ENCODE data around the gene PANK1. TPM values are rescaled to one million over a fixed set of nuclear protein-coding genes. Genes with fewer than 3 reads are reported as not detected.

The PANK1 gene
- total RNA-seq (10 to 100 TPM; 35.2 to 36.1 TPM), polyA plus RNA-seq (ENCODE audit: insufficient read length in 2 of 2) (10 to 100 TPM; 27.5 to 34.6 TPM)
- long read RNA-seq, donor 1, full-length matches to known transcripts = 9 of 9 reads
- long read RNA-seq, donor 1, partial matches to known transcripts = 0 of 9 reads
- long read RNA-seq, donor 1, other reads (novel, unspliced or antisense) = 0 of 9 reads
- long read RNA-seq, donor 2, full-length matches to known transcripts = 5 of 5 reads
- long read RNA-seq, donor 2, partial matches to known transcripts = 0 of 5 reads
- long read RNA-seq, donor 2, other reads (novel, unspliced or antisense) = 0 of 5 reads
- long read RNA-seq, donor 3, full-length matches to known transcripts = 4 of 4 reads
- long read RNA-seq, donor 3, partial matches to known transcripts = 0 of 4 reads
- long read RNA-seq, donor 3, other reads (novel, unspliced or antisense) = 0 of 4 reads
- long read RNA-seq, donor 4, full-length matches to known transcripts = 4 of 11 reads
- long read RNA-seq, donor 4, partial matches to known transcripts = 7 of 11 reads
- long read RNA-seq, donor 4, other reads (novel, unspliced or antisense) = 0 of 11 reads

DNA sequence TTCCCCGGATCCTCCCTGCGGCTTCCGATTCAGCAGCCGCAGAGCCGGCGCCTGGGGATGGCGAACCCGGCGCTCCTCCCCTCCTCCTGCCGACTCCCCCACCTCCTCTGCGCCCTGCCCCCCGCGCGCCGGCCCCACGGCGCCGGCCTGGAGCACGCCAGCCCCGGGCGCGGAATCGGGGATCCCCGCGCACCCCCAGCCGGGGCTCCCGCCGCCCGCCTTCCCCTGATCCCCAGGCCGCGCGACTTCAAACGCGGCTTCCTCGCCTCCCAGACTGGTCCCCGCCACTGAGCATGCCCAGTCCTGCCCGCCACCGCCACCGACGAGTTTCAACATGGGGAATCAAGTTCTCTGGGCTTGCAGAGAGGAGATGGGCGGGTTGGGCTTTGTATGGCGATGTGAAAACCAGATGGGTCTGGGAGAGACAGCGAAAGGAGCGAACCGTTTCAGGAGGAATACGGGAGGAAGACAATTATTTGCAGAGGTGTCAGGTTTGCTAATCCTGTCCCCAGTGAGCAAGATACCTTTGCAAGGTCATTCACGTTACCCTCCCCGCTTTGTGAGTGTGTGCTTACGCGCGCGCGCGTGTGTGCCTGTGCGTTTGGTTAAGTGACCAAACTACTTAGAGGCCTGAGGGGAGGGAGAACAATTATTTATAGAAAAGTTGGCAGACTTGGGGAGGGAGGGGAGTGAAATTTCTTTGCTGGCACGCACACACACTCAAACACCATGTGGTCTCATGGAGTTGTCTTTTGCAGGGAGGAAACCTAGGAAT is at the start of gene PANK1:
Gene PANK1 (minus strand): TSS at position 276 of the 775 bp plus-strand sequence. CDS start 351 bp downstream, outside the sequence.
- Histone ChIP-seq H3K9me3 (ENCODE audit: control insufficient read depth, insufficient read depth, low read length) (no peaks in the 10 kb centered on the region), H3K36me3 (ENCODE audit: control insufficient read depth, insufficient read depth, low read length) (no peaks in the 10 kb centered on the region), H3K27me3 (ENCODE audit: control insufficient read depth, insufficient read depth, low read length) (no peaks in the 10 kb centered on the region), H3K4me1 (ENCODE audit: control insufficient read depth, insufficient read depth, low read length) (no peaks in the 10 kb centered on the region), H3K4me3 (ENCODE audit: low read depth, low read length) (peak within 1 kb of the TSS; percentile 80), H3K27ac (ENCODE audit: low read depth, low read length) (peak within 1 kb of the TSS; percentile 95)
- WGBS (ENCODE audit: insufficient coverage) = under 1% methylated on average over 46 of the region's 56 CpGs
- peak; percentile 55 to 95 (median 73) for DNase-seq (ENCODE audit: low read depth in 4 of 6, low spot score in 6 of 6)

DNA sequence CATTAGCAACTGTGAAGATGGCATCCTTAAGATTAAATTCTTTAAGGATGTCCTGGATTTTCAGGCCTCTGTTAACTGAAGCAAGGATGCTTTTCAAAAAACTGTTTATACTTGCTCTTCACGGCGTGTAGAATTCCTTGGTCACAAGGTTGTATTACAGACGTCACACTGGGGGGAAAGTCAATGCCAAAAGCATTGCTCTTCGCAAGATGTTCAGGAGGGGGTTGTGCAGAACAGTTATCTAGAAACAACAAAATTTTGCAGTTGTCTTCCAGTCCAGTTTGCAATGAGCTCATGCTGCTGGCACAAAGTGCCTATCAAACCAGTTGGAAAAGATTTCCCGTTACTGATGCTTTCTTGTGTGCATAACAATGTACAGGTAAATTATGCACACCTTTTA is 48.1 kb upstream of the PANK1 start:
- Histone ChIP-seq H3K36me3 (ENCODE audit: control insufficient read depth, insufficient read depth, low read length) (no peaks in the 10 kb centered on the region), H3K4me3 (ENCODE audit: low read depth, low read length) (no peak overlapping the region), H3K27me3 (ENCODE audit: control insufficient read depth, insufficient read depth, low read length) (no peaks in the 10 kb centered on the region), H3K9me3 (ENCODE audit: control insufficient read depth, insufficient read depth, low read length) (no peaks in the 10 kb centered on the region), H3K27ac (ENCODE audit: low read depth, low read length) (no peak overlapping the region), H3K4me1 (ENCODE audit: control insufficient read depth, insufficient read depth, low read length) (no peaks in the 10 kb centered on the region)
- DNase-seq (ENCODE audit: low read depth in 4 of 6, low spot score in 6 of 6) = no peak
- 100% methylated on average over 2 of the region's 5 CpGs for WGBS (ENCODE audit: insufficient coverage)

DNA sequence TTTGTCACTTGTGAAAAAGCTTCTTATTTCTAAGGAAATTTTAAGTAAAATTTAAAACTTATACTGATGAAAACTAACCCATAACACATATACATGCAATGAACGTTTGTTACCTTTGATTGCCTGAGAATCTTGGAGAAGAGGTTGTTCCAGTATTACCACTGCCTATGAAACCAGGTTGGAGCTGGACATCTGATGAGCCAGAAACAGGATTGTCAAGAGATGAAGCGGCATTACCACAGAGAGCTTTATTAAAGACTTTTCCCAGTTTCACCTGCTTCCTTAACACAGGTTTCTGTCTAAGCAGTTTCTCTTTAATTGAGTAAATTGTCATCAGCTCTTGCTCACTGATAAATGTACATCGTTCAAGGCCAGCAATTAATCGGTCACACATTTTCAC is 47.4 kb upstream of the PANK1 start:
- Histone ChIP-seq H3K27me3 (ENCODE audit: control insufficient read depth, insufficient read depth, low read length) (no peaks in the 10 kb centered on the region), H3K27ac (ENCODE audit: low read depth, low read length) (no peak overlapping the region), H3K4me1 (ENCODE audit: control insufficient read depth, insufficient read depth, low read length) (no peaks in the 10 kb centered on the region), H3K36me3 (ENCODE audit: control insufficient read depth, insufficient read depth, low read length) (no peaks in the 10 kb centered on the region), H3K9me3 (ENCODE audit: control insufficient read depth, insufficient read depth, low read length) (no peaks in the 10 kb centered on the region), H3K4me3 (ENCODE audit: low read depth, low read length) (no peak overlapping the region)
- no CpG with 5 or more reads among the region's 4 CpGs for WGBS (ENCODE audit: insufficient coverage)
- DNase-seq (ENCODE audit: low read depth in 4 of 6, low spot score in 6 of 6) = no peak

DNA sequence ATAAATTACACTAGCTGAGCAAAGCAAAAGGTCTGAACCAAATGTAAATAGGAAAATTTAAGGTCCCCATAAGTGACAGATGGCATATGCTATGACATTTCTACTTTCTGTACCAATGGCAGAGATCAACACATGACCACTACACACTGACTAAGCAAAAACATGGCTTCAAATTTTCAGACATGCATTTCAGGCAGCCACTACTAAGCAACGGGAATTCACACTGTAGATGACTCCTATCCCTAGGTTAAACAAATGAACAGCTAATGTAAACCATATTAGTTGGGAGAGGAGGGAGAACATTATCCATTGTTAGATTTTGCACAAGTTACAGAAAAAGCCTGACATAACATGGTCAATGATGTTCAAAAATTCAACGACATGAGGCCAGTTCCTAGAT is 45.0 kb upstream of the PANK1 start:
- no peaks in the 10 kb centered on the region for H3K27me3 ChIP-seq (ENCODE audit: control insufficient read depth, insufficient read depth, low read length)
- no peak overlapping the region for H3K27ac ChIP-seq (ENCODE audit: low read depth, low read length)
- H3K36me3 ChIP-seq (ENCODE audit: control insufficient read depth, insufficient read depth, low read length) = no peaks in the 10 kb centered on the region
- DNase-seq (ENCODE audit: low read depth in 4 of 6, low spot score in 6 of 6) = no peak
- H3K4me1 ChIP-seq (ENCODE audit: control insufficient read depth, insufficient read depth, low read length) = no peaks in the 10 kb centered on the region
- 91% methylated on average over 1 of the region's 2 CpGs for WGBS (ENCODE audit: insufficient coverage)
- H3K4me3 ChIP-seq (ENCODE audit: low read depth, low read length) = no peak overlapping the region
- no peaks in the 10 kb centered on the region for H3K9me3 ChIP-seq (ENCODE audit: control insufficient read depth, insufficient read depth, low read length)

DNA sequence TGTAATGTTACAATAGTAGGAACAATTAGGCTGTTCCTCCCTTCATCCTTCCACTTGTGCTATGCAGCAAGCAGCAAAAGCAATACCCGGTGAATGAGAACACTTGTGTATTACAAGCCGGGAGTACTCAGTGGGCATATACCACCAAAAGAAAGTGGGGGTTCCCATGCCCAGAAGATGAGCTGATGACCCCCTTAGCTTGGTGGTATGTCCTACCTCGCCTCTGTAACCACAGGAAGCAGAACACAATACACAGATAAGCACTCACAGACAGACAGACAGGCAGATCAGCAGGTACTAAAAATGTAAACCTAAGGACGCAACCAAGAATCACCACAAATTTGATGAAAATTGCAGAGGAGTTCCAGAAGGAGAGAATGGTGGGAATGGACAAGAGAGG is 40.9 kb upstream of the PANK1 start:
- DNase-seq (ENCODE audit: low read depth in 4 of 6, low spot score in 6 of 6) = no peak
- Histone ChIP-seq H3K4me1 (ENCODE audit: control insufficient read depth, insufficient read depth, low read length) (no peaks in the 10 kb centered on the region), H3K9me3 (ENCODE audit: control insufficient read depth, insufficient read depth, low read length) (no peaks in the 10 kb centered on the region), H3K27ac (ENCODE audit: low read depth, low read length) (no peak overlapping the region), H3K4me3 (ENCODE audit: low read depth, low read length) (no peak overlapping the region), H3K36me3 (ENCODE audit: control insufficient read depth, insufficient read depth, low read length) (no peaks in the 10 kb centered on the region), H3K27me3 (ENCODE audit: control insufficient read depth, insufficient read depth, low read length) (no peaks in the 10 kb centered on the region)
- WGBS (ENCODE audit: insufficient coverage) = 100% methylated on average over 2 of the region's 4 CpGs

DNA sequence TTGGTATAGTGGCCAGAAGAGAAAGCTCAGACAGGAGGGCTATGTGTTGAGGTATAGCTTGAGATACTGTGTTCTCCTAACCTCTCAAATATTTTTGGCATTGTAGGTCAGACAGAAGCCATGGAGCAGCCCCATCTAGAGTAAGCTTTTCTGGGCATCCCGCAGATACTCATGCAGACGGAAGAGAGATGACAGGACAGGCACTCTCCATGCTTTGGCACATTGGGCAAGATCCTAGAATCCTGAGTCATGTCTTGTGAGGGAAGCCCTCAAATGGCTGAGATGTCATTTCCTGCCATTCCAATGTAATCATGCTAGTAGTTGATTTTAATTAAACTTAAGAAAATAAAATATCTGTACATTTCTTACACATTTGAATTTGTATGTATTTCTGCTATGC is 39.6 kb upstream of the PANK1 start:
- no peaks in the 10 kb centered on the region for H3K36me3 ChIP-seq (ENCODE audit: control insufficient read depth, insufficient read depth, low read length)
- DNase-seq (ENCODE audit: low read depth in 4 of 6, low spot score in 6 of 6) = no peak
- WGBS (ENCODE audit: insufficient coverage) = 95% methylated on average over 2 of the region's 2 CpGs
- no peaks in the 10 kb centered on the region for H3K27me3 ChIP-seq (ENCODE audit: control insufficient read depth, insufficient read depth, low read length)
- H3K4me1 ChIP-seq (ENCODE audit: control insufficient read depth, insufficient read depth, low read length) = no peaks in the 10 kb centered on the region
- H3K27ac ChIP-seq (ENCODE audit: low read depth, low read length) = no peak overlapping the region
- H3K4me3 ChIP-seq (ENCODE audit: low read depth, low read length) = no peak overlapping the region
- H3K9me3 ChIP-seq (ENCODE audit: control insufficient read depth, insufficient read depth, low read length) = no peaks in the 10 kb centered on the region

DNA sequence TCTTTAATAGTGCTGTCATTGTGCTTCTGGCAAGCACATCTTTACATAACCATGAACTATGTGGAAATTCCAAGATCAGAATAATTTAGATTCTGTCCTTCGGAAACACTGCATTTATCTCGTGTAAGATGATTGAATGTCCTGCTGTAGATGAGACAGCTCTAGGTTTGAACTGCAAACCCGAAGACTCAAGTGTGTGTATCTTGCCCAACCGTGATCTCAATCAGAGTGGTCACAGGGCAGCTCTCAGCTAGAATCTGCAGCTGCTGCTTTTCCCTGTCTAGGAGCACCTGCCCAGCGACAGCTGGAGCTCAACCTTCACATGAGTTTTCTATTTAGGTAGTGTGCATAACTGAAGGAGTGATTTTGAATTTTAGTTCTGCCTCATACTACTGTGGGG is 38.8 kb upstream of the PANK1 start:
- Histone ChIP-seq H3K9me3 (ENCODE audit: control insufficient read depth, insufficient read depth, low read length) (no peaks in the 10 kb centered on the region), H3K4me3 (ENCODE audit: low read depth, low read length) (no peak overlapping the region), H3K27me3 (ENCODE audit: control insufficient read depth, insufficient read depth, low read length) (no peaks in the 10 kb centered on the region), H3K27ac (ENCODE audit: low read depth, low read length) (no peak overlapping the region), H3K36me3 (ENCODE audit: control insufficient read depth, insufficient read depth, low read length) (no peaks in the 10 kb centered on the region), H3K4me1 (ENCODE audit: control insufficient read depth, insufficient read depth, low read length) (no peaks in the 10 kb centered on the region)
- DNase-seq (ENCODE audit: low read depth in 4 of 6, low spot score in 6 of 6) = no peak
- WGBS (ENCODE audit: insufficient coverage) = 87% methylated on average over 3 of the region's 5 CpGs

DNA sequence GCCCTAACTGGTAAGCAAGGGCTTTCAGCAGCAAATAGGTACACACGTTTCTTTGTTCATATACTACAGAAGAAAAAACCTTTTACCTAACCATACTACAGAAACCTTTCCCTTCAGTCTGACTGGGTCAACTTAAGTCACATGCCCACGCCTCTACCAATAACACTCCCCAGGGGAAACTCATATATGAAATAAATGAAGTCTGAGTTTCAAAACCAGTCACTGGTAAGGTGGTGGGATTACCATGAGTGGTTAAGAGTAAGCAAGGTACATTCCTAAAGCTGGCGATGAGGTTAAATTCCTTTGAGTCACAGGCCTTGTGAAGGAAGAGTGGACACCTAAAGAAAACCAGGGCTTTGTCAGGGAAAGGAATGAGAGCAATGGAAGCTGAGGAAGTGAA is 34.9 kb upstream of the PANK1 start:
- Histone ChIP-seq H3K36me3 (ENCODE audit: control insufficient read depth, insufficient read depth, low read length) (no peaks in the 10 kb centered on the region), H3K4me1 (ENCODE audit: control insufficient read depth, insufficient read depth, low read length) (no peaks in the 10 kb centered on the region), H3K4me3 (ENCODE audit: low read depth, low read length) (no peak overlapping the region), H3K27me3 (ENCODE audit: control insufficient read depth, insufficient read depth, low read length) (no peaks in the 10 kb centered on the region), H3K9me3 (ENCODE audit: control insufficient read depth, insufficient read depth, low read length) (no peaks in the 10 kb centered on the region), H3K27ac (ENCODE audit: low read depth, low read length) (no peak overlapping the region)
- DNase-seq (ENCODE audit: low read depth in 4 of 6, low spot score in 6 of 6) = no peak
- no CpG with 5 or more reads among the region's 3 CpGs for WGBS (ENCODE audit: insufficient coverage)

DNA sequence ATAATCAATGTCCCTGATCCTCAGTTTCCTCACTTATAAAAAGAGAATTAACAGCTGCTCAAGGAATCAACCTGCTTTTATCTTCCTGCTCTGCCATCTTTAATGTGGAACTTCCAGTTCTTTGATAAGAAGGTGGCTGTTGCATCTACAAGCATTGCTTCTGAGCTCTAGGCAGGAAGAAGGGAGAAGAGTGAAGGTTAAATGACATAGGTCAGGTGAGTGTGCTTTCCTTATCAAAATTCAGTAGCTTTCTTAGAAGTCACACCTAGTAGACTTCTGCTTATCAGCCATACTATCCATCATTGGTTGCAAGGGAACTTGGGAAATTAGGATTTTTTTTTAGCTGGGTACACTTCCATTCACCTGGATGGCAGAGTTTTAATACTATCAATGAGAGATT is 32.3 kb upstream of the PANK1 start:
- H3K27ac ChIP-seq (ENCODE audit: low read depth, low read length) = no peak overlapping the region

More for the DNA sequence above, 32.3 kb upstream of the PANK1 start:
- no peak for DNase-seq (ENCODE audit: low read depth in 4 of 6, low spot score in 6 of 6)
- H3K9me3 ChIP-seq (ENCODE audit: control insufficient read depth, insufficient read depth, low read length) = no peaks in the 10 kb centered on the region
- H3K27me3 ChIP-seq (ENCODE audit: control insufficient read depth, insufficient read depth, low read length) = no peaks in the 10 kb centered on the region
- H3K4me1 ChIP-seq (ENCODE audit: control insufficient read depth, insufficient read depth, low read length) = no peaks in the 10 kb centered on the region
- H3K36me3 ChIP-seq (ENCODE audit: control insufficient read depth, insufficient read depth, low read length) = no peaks in the 10 kb centered on the region
- no peak overlapping the region for H3K4me3 ChIP-seq (ENCODE audit: low read depth, low read length)

Data from spinal cord (tissue), 10 donors.